ENCODE data around the gene PNPLA3. TPM values are rescaled to one million over a fixed set of nuclear protein-coding genes. Genes with fewer than 3 reads are reported as not detected.

The PNPLA3 gene
- total and polyA plus RNA-seq, 9 of the 15 experiments (the other 6 are each of a cell fraction or from before 2014, with no cell fraction given) = 0.20 to 0.48 (median 0.38) TPM; not detected in 6

DNA sequence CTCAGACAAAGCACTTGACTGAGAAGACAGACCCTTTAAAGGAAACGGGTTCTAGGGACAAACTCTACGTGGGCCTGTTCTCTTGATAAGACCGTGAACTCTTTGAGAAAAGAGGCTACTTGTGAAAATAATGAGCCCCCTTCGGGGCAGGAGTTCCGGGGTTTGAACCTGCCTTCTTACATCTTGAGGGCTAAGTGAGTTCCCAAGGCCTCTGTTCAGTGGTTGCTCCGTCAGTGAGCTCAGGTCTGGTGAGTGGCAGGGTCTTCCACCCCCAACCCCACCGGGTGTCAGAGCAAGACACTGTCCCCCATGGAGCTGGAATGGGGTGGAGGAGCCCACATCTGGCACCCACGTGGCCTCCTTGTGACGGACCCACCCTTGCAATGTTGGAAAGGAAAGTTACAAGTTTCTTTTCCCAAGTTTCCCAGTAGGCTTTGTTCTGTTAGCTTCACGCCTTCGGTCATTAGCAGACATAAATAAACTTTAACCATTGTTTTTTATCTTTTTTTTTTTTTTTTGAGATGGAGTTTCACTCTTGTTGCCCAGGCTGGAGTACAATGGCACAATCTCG, 25.3 kb downstream of the PNPLA3 start:
- in situ Hi-C loops (cut with MboI) (no loop called here), intact Hi-C loops (cut with micrococcal nuclease) (no loop called here)
- Histone ChIP-seq H3K27me3 (ENCODE audit: control insufficient read depth in 2 of 2, insufficient read depth in 2 of 2, low read length in 2 of 2) (peaks cover 0 to 11% of the 10 kb centered on the region in 2 experiments; a peak in 1 of 5 replicates), H3K4me2 (ENCODE audit: insufficient read depth, low read length) (no peak overlapping the region), H3K27ac (ENCODE audit: extremely low read depth, low read depth, low read length) (no peak overlapping the region), H2AFZ (ENCODE audit: low read depth, low read length) (no peak overlapping the region), H3K4me3 (no peak overlapping the region), H3K4me1 (replicated peaks in 1 of 2; ENCODE audit: control insufficient read depth in 2 of 2, insufficient read depth in 2 of 2, low read length in 2 of 2) (peaks cover under 1 to 14% of the 10 kb centered on the region in 2 experiments; a peak in 3 of 5 replicates), H3K36me3 (ENCODE audit: control insufficient read depth, insufficient read depth, low read length) (no peaks in the 10 kb centered on the region), H4K20me1 (replicated peaks; ENCODE audit: control insufficient read depth, insufficient read depth, low read length) (no peaks in the 10 kb centered on the region), H3K79me2 (ENCODE audit: control insufficient read depth, insufficient read depth, low read length) (no peaks in the 10 kb centered on the region), H3K9me3 (replicated peaks; ENCODE audit: control insufficient read depth, insufficient read depth, low read depth, low read length) (no peaks in the 10 kb centered on the region), H3K9ac (ENCODE audit: insufficient read depth in 1 of 2, low read depth in 2 of 2, low read length in 2 of 2) (no peak overlapping the region; a peak in 1 of 4 replicates), H3K9me1 (ENCODE audit: control insufficient read depth, insufficient read depth, low read length) (no peaks in the 10 kb centered on the region)
- BruUV-seq (replicated peaks) = no TSS peak
- FAIRE-seq (no peak), ATAC-seq (no peak), DNase-seq (ENCODE audit: extremely low read depth in 1 of 4, low spot score in 3 of 4) (no peak)
- POLR2A ChIA-PET = interaction anchor here (0.7 kb wide), 1 partner anchor 12 kb away, joined by 3 read pairs; no protein-coding TSS in a partner anchor
- WGBS (ENCODE audit: insufficient coverage, low coverage, missing lambda C conversion rate) = 35% methylated on average over 8 of the region's 12 CpGs
- CTCF ChIA-PET (ENCODE audit: low intra/inter-chr PET ratio) = no interaction called here
- no peak for TF ChIP-seq KHSRP (IDR thresholded peaks at IDR 0.05)
- TF ChIP-seq, protein P1, sequence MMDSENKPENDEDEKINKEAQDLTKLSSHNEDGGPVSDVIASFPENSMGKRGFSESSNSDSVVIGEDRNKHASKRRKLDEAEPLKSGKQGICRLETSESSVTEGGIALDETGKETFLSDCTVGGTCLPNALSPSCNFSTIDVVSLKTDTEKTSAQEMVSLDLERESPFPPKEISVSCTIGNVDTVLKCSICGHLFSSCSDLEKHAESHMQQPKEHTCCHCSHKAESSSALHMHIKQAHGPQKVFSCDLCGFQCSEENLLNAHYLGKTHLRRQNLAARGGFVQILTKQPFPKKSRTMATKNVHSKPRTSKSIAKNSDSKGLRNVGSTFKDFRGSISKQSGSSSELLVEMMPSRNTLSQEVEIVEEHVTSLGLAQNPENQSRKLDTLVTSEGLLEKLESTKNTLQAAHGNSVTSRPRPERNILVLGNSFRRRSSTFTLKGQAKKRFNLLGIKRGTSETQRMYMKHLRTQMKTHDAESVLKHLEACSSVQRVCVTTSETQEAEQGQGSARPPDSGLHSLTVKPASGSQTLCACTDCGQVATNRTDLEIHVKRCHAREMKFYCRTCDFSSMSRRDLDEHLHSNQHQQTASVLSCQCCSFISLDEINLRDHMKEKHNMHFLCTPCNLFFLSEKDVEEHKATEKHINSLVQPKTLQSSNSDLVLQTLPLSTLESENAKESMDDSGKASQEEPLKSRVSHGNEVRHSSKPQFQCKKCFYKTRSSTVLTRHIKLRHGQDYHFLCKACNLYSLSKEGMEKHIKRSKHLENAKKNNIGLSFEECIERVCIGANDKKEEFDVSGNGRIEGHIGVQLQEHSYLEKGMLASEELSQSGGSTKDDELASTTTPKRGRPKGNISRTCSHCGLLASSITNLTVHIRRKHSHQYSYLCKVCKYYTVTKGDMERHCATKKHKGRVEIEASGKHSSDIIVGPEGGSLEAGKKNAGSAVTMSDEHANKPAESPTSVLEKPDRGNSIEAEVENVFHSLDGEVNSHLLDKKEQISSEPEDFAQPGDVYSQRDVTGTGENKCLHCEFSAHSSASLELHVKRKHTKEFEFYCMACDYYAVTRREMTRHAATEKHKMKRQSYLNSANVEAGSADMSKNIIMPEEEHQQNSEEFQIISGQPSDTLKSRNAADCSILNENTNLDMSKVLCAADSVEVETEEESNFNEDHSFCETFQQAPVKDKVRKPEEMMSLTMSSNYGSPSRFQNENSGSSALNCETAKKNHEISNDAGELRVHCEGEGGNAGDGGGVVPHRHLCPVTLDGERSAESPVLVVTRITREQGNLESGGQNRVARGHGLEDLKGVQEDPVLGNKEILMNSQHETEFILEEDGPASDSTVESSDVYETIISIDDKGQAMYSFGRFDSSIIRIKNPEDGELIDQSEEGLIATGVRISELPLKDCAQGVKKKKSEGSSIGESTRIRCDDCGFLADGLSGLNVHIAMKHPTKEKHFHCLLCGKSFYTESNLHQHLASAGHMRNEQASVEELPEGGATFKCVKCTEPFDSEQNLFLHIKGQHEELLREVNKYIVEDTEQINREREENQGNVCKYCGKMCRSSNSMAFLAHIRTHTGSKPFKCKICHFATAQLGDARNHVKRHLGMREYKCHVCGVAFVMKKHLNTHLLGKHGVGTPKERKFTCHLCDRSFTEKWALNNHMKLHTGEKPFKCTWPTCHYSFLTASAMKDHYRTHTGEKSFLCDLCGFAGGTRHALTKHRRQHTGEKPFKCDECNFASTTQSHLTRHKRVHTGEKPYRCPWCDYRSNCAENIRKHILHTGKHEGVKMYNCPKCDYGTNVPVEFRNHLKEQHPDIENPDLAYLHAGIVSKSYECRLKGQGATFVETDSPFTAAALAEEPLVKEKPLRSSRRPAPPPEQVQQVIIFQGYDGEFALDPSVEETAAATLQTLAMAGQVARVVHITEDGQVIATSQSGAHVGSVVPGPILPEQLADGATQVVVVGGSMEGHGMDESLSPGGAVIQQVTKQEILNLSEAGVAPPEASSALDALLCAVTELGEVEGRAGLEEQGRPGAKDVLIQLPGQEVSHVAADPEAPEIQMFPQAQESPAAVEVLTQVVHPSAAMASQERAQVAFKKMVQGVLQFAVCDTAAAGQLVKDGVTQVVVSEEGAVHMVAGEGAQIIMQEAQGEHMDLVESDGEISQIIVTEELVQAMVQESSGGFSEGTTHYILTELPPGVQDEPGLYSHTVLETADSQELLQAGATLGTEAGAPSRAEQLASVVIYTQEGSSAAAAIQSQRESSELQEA (IDR thresholded peaks at IDR 0.05; ENCODE audit: low read depth) = no peak
- no peak for TF ChIP-seq ZNF77 (CRISPR knock-in tag; IDR thresholded peaks at IDR 0.05)
- no peak for TF ChIP-seq RAD21 (CRISPR knock-in tag; conservative IDR thresholded peaks at IDR 0.05 in 1 of 2, IDR thresholded peaks at IDR 0.05 in 1 of 2)
- TF ChIP-seq, protein P2, sequence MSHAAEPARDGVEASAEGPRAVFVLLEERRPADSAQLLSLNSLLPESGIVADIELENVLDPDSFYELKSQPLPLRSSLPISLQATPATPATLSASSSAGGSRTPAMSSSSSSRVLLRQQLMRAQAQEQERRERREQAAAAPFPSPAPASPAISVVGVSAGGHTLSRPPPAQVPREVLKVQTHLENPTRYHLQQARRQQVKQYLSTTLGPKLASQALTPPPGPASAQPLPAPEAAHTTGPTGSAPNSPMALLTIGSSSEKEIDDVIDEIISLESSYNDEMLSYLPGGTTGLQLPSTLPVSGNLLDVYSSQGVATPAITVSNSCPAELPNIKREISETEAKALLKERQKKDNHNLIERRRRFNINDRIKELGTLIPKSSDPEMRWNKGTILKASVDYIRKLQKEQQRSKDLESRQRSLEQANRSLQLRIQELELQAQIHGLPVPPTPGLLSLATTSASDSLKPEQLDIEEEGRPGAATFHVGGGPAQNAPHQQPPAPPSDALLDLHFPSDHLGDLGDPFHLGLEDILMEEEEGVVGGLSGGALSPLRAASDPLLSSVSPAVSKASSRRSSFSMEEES (CRISPR knock-in tag; IDR thresholded peaks at IDR 0.05) = no peak
- TF ChIP-seq CBFA2T3 (IDR thresholded peaks at IDR 0.05) = no peak
- no peak for TF ChIP-seq ZNF445 (CRISPR knock-in tag; IDR thresholded peaks at IDR 0.05; ENCODE audit: low read depth)
- TF ChIP-seq, protein P3, sequence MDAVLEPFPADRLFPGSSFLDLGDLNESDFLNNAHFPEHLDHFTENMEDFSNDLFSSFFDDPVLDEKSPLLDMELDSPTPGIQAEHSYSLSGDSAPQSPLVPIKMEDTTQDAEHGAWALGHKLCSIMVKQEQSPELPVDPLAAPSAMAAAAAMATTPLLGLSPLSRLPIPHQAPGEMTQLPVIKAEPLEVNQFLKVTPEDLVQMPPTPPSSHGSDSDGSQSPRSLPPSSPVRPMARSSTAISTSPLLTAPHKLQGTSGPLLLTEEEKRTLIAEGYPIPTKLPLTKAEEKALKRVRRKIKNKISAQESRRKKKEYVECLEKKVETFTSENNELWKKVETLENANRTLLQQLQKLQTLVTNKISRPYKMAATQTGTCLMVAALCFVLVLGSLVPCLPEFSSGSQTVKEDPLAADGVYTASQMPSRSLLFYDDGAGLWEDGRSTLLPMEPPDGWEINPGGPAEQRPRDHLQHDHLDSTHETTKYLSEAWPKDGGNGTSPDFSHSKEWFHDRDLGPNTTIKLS (IDR thresholded peaks at IDR 0.05; ENCODE audit: borderline replicate concordance, low read depth) = no peak
- TF ChIP-seq, protein P4, sequence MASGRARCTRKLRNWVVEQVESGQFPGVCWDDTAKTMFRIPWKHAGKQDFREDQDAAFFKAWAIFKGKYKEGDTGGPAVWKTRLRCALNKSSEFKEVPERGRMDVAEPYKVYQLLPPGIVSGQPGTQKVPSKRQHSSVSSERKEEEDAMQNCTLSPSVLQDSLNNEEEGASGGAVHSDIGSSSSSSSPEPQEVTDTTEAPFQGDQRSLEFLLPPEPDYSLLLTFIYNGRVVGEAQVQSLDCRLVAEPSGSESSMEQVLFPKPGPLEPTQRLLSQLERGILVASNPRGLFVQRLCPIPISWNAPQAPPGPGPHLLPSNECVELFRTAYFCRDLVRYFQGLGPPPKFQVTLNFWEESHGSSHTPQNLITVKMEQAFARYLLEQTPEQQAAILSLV (tag; IDR thresholded peaks at IDR 0.05) = no peak
- no peak for TF ChIP-seq NR1H2 (CRISPR knock-in tag; IDR thresholded peaks at IDR 0.05)

All from K562 (cell line).